Measurements from ENCODE around the gene TSPAN14. TPM values are rescaled to one million over a fixed set of nuclear protein-coding genes. Genes with fewer than 3 reads are reported as not detected.

The TSPAN14 gene
- total and polyA plus RNA-seq, 2 of the 13 experiments (the other 11 are each of a cell fraction or from before 2014, with no cell fraction given): 24.1 to 80.6 TPM

GRCh38 chr10:80537736-80538480 is 83.8 kb downstream of the TSPAN14 start, which contains the start of gene SH2D4B:
Gene SH2D4B, plus strand, starts transcription at chr10:80537902. Its CDS starts 430 bp downstream, at chr10:80538332.
- Histone ChIP-seq H3K9me3 (ENCODE audit: low read length) (no peaks in the 10 kb centered on the region), H3K4me2 (ENCODE audit: low read depth, low read length) (no peak within 1 kb of the TSS), H3K9ac (ENCODE audit: insufficient read depth, low read depth, low read length) (no peak within 1 kb of the TSS), H3K27ac (ENCODE audit: extremely low read length, insufficient read depth, low read length) (no peak within 1 kb of the TSS), H3K79me2 (ENCODE audit: insufficient read depth, low read length) (no peaks in the 10 kb centered on the region), H3K4me3 (replicated peaks in 1 of 3; ENCODE audit: insufficient read depth in 1 of 3, low read depth in 2 of 3, low read length in 3 of 3) (no peak within 1 kb of the TSS), H2AFZ (ENCODE audit: low read length) (no peak within 1 kb of the TSS), H4K20me1 (ENCODE audit: insufficient read depth, low read length) (no peaks in the 10 kb centered on the region), H3K4me1 (ENCODE audit: insufficient read depth, low read length) (no peaks in the 10 kb centered on the region), H3K36me3 (replicated peaks in 1 of 2; ENCODE audit: control insufficient read depth in 1 of 2, insufficient read depth in 2 of 2, low read length in 2 of 2) (no peaks in the 10 kb centered on the region), H3K27me3 (ENCODE audit: control insufficient read depth in 1 of 2, insufficient read depth in 2 of 2, low read length in 2 of 2) (peaks cover 3 to 19% of the 10 kb centered on the region in 2 experiments; a peak in 3 of 5 replicates)
- POLR2A ChIA-PET: no interaction called here
- no peak for TF ChIP-seq ZNF143 (CRISPR knock-in tag; IDR thresholded peaks at IDR 0.05)
- TF ChIP-seq ZNF160 (CRISPR knock-in tag; IDR thresholded peaks at IDR 0.05): no peak
- no peak for TF ChIP-seq ZNF337 (CRISPR knock-in tag; IDR thresholded peaks at IDR 0.05; ENCODE audit: borderline replicate concordance, low read depth)
- TF ChIP-seq BCL6 (CRISPR knock-in tag; IDR thresholded peaks at IDR 0.05): no peak
- TF ChIP-seq SMAD1 (CRISPR knock-in tag; IDR thresholded peaks at IDR 0.05; ENCODE audit: borderline replicate concordance, low read depth): no peak
- TF ChIP-seq BRD4 (CRISPR knock-in tag; IDR thresholded peaks at IDR 0.05): no peak
- no peak for TF ChIP-seq KDM4B (CRISPR knock-in tag; IDR thresholded peaks at IDR 0.05)
- TF ChIP-seq E2F5 (CRISPR knock-in tag; conservative IDR thresholded peaks at IDR 0.05): no peak
- TF ChIP-seq ARID3A (IDR thresholded peaks at IDR 0.05; ENCODE audit: low read depth, low read length): no peak
- no peak for TF ChIP-seq PAXIP1 (CRISPR knock-in tag; conservative IDR thresholded peaks at IDR 0.05)
- TF ChIP-seq ATF3 (CRISPR knock-in tag; IDR thresholded peaks at IDR 0.05): no peak
- no peak for TF ChIP-seq FLYWCH1 (CRISPR knock-in tag; IDR thresholded peaks at IDR 0.05)
- intact Hi-C loops (cut with micrococcal nuclease; ENCODE audit: unreplicated experiment) (loop anchor here (10.0 kb wide), 1 partner anchor 153 kb away; no protein-coding TSS in a partner anchor), in situ Hi-C loops (cut with HindIII; ENCODE audit: extremely low pct_ligation_motif_present, low pct_unique_long_range_greater_than_20kb) (no loop called here)
- WGBS (ENCODE audit: low lambda C conversion rate): 43% methylated on average over 14 of the region's 19 CpGs
- CTCF ChIA-PET (ENCODE audit: low intra/inter-chr PET ratio, low total read pairs): no interaction called here
- DNase-seq (ENCODE audit: low spot score): no peak
- no TSS peak for BruUV-seq (replicated peaks)
- no peak; the same call in 2 of the 3 replicates for ATAC-seq
- no peak for FAIRE-seq
